Measurements from ENCODE around the gene CIBAR2.

DNA sequence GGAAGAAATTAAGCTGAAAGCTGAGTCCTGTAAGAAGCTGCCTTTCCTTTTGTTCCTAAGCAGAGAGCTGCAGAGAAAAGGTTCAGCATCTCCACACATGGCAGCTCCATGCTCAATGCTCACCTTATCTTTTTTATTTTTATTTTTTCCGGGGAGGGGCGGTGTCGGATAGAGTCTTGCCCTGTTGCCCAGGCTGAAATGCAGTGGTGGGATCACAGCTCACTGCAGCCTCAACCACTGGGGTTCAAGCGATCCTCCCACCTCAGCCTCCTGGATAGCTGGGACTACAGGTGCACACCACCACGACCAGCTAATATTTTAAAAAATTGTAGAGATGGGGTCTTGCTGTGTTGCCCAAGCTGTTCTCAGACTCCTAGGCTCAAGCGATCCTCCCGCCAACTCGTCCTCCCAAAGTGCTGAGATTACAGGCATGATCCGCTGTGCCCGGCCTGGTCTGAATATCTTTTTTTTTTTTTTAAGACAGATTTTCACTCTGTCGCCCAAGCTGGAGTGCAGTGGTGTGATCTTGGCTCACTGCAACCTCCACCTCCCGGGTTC lies 28.3 kb upstream of the CIBAR2 start:
- TF ChIP-seq POLR2AphosphoS5 (IDR thresholded peaks at IDR 0.05; ENCODE audit: low read depth, low read length) = no peak
- no peak for TF ChIP-seq SIN3A (IDR thresholded peaks at IDR 0.05; ENCODE audit: borderline replicate concordance, insufficient read depth, low read length)
- TF ChIP-seq, protein P1, sequence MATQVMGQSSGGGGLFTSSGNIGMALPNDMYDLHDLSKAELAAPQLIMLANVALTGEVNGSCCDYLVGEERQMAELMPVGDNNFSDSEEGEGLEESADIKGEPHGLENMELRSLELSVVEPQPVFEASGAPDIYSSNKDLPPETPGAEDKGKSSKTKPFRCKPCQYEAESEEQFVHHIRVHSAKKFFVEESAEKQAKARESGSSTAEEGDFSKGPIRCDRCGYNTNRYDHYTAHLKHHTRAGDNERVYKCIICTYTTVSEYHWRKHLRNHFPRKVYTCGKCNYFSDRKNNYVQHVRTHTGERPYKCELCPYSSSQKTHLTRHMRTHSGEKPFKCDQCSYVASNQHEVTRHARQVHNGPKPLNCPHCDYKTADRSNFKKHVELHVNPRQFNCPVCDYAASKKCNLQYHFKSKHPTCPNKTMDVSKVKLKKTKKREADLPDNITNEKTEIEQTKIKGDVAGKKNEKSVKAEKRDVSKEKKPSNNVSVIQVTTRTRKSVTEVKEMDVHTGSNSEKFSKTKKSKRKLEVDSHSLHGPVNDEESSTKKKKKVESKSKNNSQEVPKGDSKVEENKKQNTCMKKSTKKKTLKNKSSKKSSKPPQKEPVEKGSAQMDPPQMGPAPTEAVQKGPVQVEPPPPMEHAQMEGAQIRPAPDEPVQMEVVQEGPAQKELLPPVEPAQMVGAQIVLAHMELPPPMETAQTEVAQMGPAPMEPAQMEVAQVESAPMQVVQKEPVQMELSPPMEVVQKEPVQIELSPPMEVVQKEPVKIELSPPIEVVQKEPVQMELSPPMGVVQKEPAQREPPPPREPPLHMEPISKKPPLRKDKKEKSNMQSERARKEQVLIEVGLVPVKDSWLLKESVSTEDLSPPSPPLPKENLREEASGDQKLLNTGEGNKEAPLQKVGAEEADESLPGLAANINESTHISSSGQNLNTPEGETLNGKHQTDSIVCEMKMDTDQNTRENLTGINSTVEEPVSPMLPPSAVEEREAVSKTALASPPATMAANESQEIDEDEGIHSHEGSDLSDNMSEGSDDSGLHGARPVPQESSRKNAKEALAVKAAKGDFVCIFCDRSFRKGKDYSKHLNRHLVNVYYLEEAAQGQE (IDR thresholded peaks at IDR 0.05; ENCODE audit: insufficient read depth in 1 of 2, low read depth in 2 of 2, low read length in 2 of 2) = no peak
- TF ChIP-seq TAF1 (IDR thresholded peaks at IDR 0.05; ENCODE audit: borderline replicate concordance, insufficient read depth, low read length) = no peak
- no peak for TF ChIP-seq FOXP2 (optimal IDR thresholded peaks at IDR 0.05; ENCODE audit: borderline replicate concordance, extremely low read depth, extremely low read length, insufficient read depth)
